Caco-2 (cell line): ENCODE data around the gene BRD9. TPM values are rescaled to one million over a fixed set of nuclear protein-coding genes. Genes with fewer than 3 reads are reported as not detected.

Experiments
- BruUV-seq: library from RNA; stranded (reverse); fragments of 400-500 nt; replicated peaks from 2 replicates; lab custom pipeline; 2021; lab: Mats Ljungman, UMichigan
- CTCF ChIA-PET: fragments of 300-600 bp; sonication (Branson Sonifier 250); formaldehyde crosslinking; loops from one replicate; lab custom pipeline; 2022; ENCODE audit warnings: antibody characterized with exemption; lab: Charles Lee
- POLR2A ChIA-PET: fragments of 300-600 bp; sonication (Branson Sonifier 250); formaldehyde crosslinking; loops from one replicate; lab custom pipeline; 2022; ENCODE audit warnings: antibody characterized with exemption; lab: Charles Lee
- DNase-seq, 2 experiments: peaks; one replicate each; pipeline versions ENCODE4 v3.0.0 to v3.0.0-alpha.2; 2020 to 2022
- H3K27me3 ChIP-seq: replicated peaks from 2 replicates; pipeline ENCODE4 v1.6.0; 2011; ENCODE audit warnings: low read length; ENCODE audit not compliant: control insufficient read depth, insufficient read depth
- H3K36me3 ChIP-seq: 2 replicates; pipeline ENCODE4 v1.5.1; 2011; ENCODE audit warnings: low read length; ENCODE audit not compliant: control insufficient read depth, insufficient read depth
- H3K4me1 ChIP-seq: fragments of 250-450 bp; sonication (Bioruptor Pico); 2 replicates; pipeline ENCODE4 v1.5.1; 2020; ENCODE audit warnings: mild to moderate bottlenecking
- H3K4me3 ChIP-seq: 2 replicates; pipeline ENCODE4 v1.5.1; 2011; ENCODE audit warnings: low read depth, mild to moderate bottlenecking, control low read depth, low read length
- H3K9me3 ChIP-seq: fragments of 250-450 bp; sonication (Bioruptor Pico); 2 replicates; pipeline ENCODE4 v1.5.1; 2020; ENCODE audit warnings: mild to moderate bottlenecking, moderate library complexity
- H3K27ac Mint-ChIP-seq: one replicate; pipeline ENCODE4 v1.8.0; 2022; ENCODE audit warnings: mixed read lengths; ENCODE audit not compliant: unreplicated experiment
- H3K27me3 Mint-ChIP-seq: one replicate; pipeline ENCODE4 v1.8.0; 2022; ENCODE audit warnings: mixed read lengths; ENCODE audit not compliant: insufficient read depth, unreplicated experiment
- H3K36me3 Mint-ChIP-seq: one replicate; pipeline ENCODE4 v1.8.0; 2022; ENCODE audit warnings: mild to moderate bottlenecking, mixed read lengths; ENCODE audit not compliant: insufficient read depth, unreplicated experiment
- H3K4me1 Mint-ChIP-seq: one replicate; pipeline ENCODE4 v1.8.0; 2022; ENCODE audit warnings: low read depth, mixed read lengths; ENCODE audit not compliant: unreplicated experiment
- H3K4me3 Mint-ChIP-seq: one replicate; pipeline ENCODE4 v1.8.0; 2022; ENCODE audit warnings: mild to moderate bottlenecking, moderate library complexity, mixed read lengths; ENCODE audit not compliant: unreplicated experiment
- H3K9me3 Mint-ChIP-seq: one replicate; pipeline ENCODE4 v1.8.0; 2022; ENCODE audit warnings: mixed read lengths; ENCODE audit not compliant: unreplicated experiment
- CTCF ChIP-seq, 2 experiments: fragments of 200-600 bp in 1 of 2; IDR thresholded peaks; 1 replicate in 1 of 2; 2 replicates in 1 of 2; pipeline versions ENCODE4 v1.5.1 to v1.8.0; 2011 to 2022; ENCODE audit warnings: antibody characterized with exemption in 1 of 2, control low read depth in 1 of 2, inconsistent platforms in 1 of 2, low read depth in 1 of 2, low read length in 1 of 2, mild to moderate bottlenecking in 1 of 2, moderate library complexity in 1 of 2; ENCODE audit not compliant: insufficient read depth in 1 of 2, severe bottlenecking in 1 of 2, unreplicated experiment in 1 of 2
- intact Hi-C: fragments of 100-400 bp; cut with micrococcal nuclease; formaldehyde crosslinking; loops from one replicate; pipeline ENCODE4 v1.10.0; 2022; ENCODE audit not compliant: unreplicated experiment
- total RNA-seq: library from RNA; stranded (reverse); gene quantifications from 2 replicates; pipeline ENCODE4 v1.2.3, GENCODE V29; 2022

The BRD9 gene
- total RNA-seq, 1 experiment from 2014 or later = 77.5 TPM

GRCh38 chr5:907366-907910 lies 14.8 kb upstream of the BRD9 start:
- Mint-ChIP-seq H3K27ac (no peak overlapping the region), H3K9me3 (no peaks in the 10 kb centered on the region), H3K27me3 (no peaks in the 10 kb centered on the region), H3K4me3 (no peak overlapping the region), H3K36me3 (peaks cover 84% of the 10 kb centered on the region), H3K4me1 (no peaks in the 10 kb centered on the region)
- H3K9me3 ChIP-seq = no peaks in the 10 kb centered on the region
- intact Hi-C loops = no loop called here
- CTCF ChIA-PET = no interaction called here
- POLR2A ChIA-PET = no interaction called here
- TF ChIP-seq CTCF (IDR thresholded peaks at IDR 0.05; ENCODE audit: insufficient read depth in 1 of 2, low read depth in 1 of 2, low read length in 1 of 2, severe bottlenecking in 1 of 2, unreplicated experiment in 1 of 2) = no peak
- H3K4me3 ChIP-seq = no peak overlapping the region
- H3K4me1 ChIP-seq = no peaks in the 10 kb centered on the region
- H3K36me3 ChIP-seq = peaks cover 7% of the 10 kb centered on the region
- no TSS peak for BruUV-seq
- H3K27me3 ChIP-seq = no peaks in the 10 kb centered on the region
- DNase-seq = no peak

- intact Hi-C loops = no loop called here
- Mint-ChIP-seq H3K27ac (no peak overlapping the region), H3K4me3 (no peak overlapping the region), H3K27me3 (no peaks in the 10 kb centered on the region), H3K36me3 (peaks cover 71% of the 10 kb centered on the region), H3K9me3 (no peaks in the 10 kb centered on the region), H3K4me1 (no peaks in the 10 kb centered on the region)
- no TSS peak for BruUV-seq
- peaks cover 7% of the 10 kb centered on the region for H3K36me3 ChIP-seq
- no peaks in the 10 kb centered on the region for H3K27me3 ChIP-seq
- no peak overlapping the region for H3K4me3 ChIP-seq
- ChIA-PET POLR2A (no interaction called here), CTCF (interaction anchor here (0.7 kb wide), 1 partner anchor 13 kb away, joined by 4 read pairs; the partner anchor contains the start of genes BRD9 and TRIP13)
- no peaks in the 10 kb centered on the region for H3K4me1 ChIP-seq
- no peak for DNase-seq
- no peaks in the 10 kb centered on the region for H3K9me3 ChIP-seq
- no peak for TF ChIP-seq CTCF (IDR thresholded peaks at IDR 0.05; ENCODE audit: insufficient read depth in 1 of 2, low read depth in 1 of 2, low read length in 1 of 2, severe bottlenecking in 1 of 2, unreplicated experiment in 1 of 2)
These were observed 12.6 kb upstream of the BRD9 start for GRCh38 chr5:905139-905642.

GRCh38 chr5:903756-904096 lies 11.1 kb upstream of the BRD9 start:
- Histone ChIP-seq H3K27me3 (no peaks in the 10 kb centered on the region), H3K9me3 (no peaks in the 10 kb centered on the region), H3K4me1 (no peaks in the 10 kb centered on the region), H3K36me3 (peaks cover 4% of the 10 kb centered on the region), H3K4me3 (no peak overlapping the region)
- CTCF ChIA-PET = interaction anchor here (1.1 kb wide), 1 partner anchor 11 kb away, joined by 5 read pairs; the partner anchor contains the start of genes BRD9 and TRIP13
- POLR2A ChIA-PET = no interaction called here
- Mint-ChIP-seq H3K9me3 (no peaks in the 10 kb centered on the region), H3K36me3 (peaks cover 59% of the 10 kb centered on the region), H3K4me3 (no peak overlapping the region), H3K27me3 (no peaks in the 10 kb centered on the region), H3K27ac (no peak overlapping the region), H3K4me1 (no peaks in the 10 kb centered on the region)
- no peak for DNase-seq
- intact Hi-C loops = loop anchor here (2.0 kb wide), 1 partner anchor 233 kb away; no protein-coding TSS in a partner anchor
- TF ChIP-seq CTCF (IDR thresholded peaks at IDR 0.05; ENCODE audit: insufficient read depth in 1 of 2, low read depth in 1 of 2, low read length in 1 of 2, severe bottlenecking in 1 of 2, unreplicated experiment in 1 of 2) = no peak
- no TSS peak for BruUV-seq
